RWPE2 (cell line): ENCODE results near the gene ADH5.
A peak's percentile ranks its signal among the peaks of the same experiment; 100 is the strongest.
"Not testable (repeated sequence)": the region's sequence is repeated elsewhere in the genome, so short reads cannot be mapped to it uniquely, and the experiment has no call there.

ENCODE experiments used
- ATAC-seq: fragments of 200-7000 bp; cut with Tn5 transposase; 3 replicates; pipeline ENCODE4 v1.9.1; 2021; ENCODE audit warnings: low read depth
- DNase-seq: peaks from one replicate; pipeline ENCODE4 v3.0.0-alpha.2; 2020; ENCODE audit warnings: low spot score
- H3K27ac ChIP-seq: fragments of 450-650 bp; 2 replicates; pipeline ENCODE4 v1.5.1; 2017; ENCODE audit warnings: mild to moderate bottlenecking; ENCODE audit not compliant: poor library complexity, severe bottlenecking
- H3K27me3 ChIP-seq: fragments of 250-450 bp; sonication (Bioruptor Pico); 2 replicates; pipeline ENCODE4 v1.5.1; 2021; ENCODE audit warnings: mild to moderate bottlenecking, moderate library complexity; ENCODE audit not compliant: insufficient read depth, poor library complexity, severe bottlenecking
- H3K36me3 ChIP-seq: fragments of 250-450 bp; sonication (Bioruptor Pico); 2 replicates; pipeline ENCODE4 v1.5.1; 2020; ENCODE audit warnings: low read depth, mild to moderate bottlenecking, moderate library complexity
- H3K4me1 ChIP-seq: fragments of 250-450 bp; sonication (Bioruptor Pico); 2 replicates; pipeline ENCODE4 v1.5.1; 2021; ENCODE audit warnings: mild to moderate bottlenecking, moderate library complexity; ENCODE audit not compliant: insufficient read depth, poor library complexity, severe bottlenecking
- H3K4me3 ChIP-seq: fragments of 250-450 bp; sonication (Bioruptor Pico); 2 replicates; pipeline ENCODE4 v1.5.1; 2021; ENCODE audit warnings: mild to moderate bottlenecking, moderate library complexity; ENCODE audit not compliant: severe bottlenecking
- H3K9me3 ChIP-seq: fragments of 250-450 bp; sonication (Bioruptor Pico); 2 replicates; pipeline ENCODE4 v1.5.1; 2021; ENCODE audit warnings: mild to moderate bottlenecking, moderate library complexity; ENCODE audit not compliant: severe bottlenecking
- CTCF ChIP-seq: fragments of 450-650 bp; IDR thresholded peaks from one replicate; pipeline ENCODE4 v1.5.1; 2017; ENCODE audit warnings: mild to moderate bottlenecking, moderate library complexity; ENCODE audit not compliant: poor library complexity, severe bottlenecking

Gene ADH5

GRCh38 chr4:99067617-99068016 is 21.0 kb downstream of the ADH5 start:
- no peak for ATAC-seq
- TF ChIP-seq CTCF, result no peak
- Histone ChIP-seq H3K27me3 (no peaks in the 10 kb centered on the region), H3K27ac (no peak overlapping the region), H3K36me3 (peaks cover 42% of the 10 kb centered on the region), H3K4me3 (no peak overlapping the region), H3K4me1 (no peaks in the 10 kb centered on the region), H3K9me3 (no peaks in the 10 kb centered on the region)
- no peak for DNase-seq

- not testable (repeated sequence) for H3K4me3 ChIP-seq, DNase-seq, H3K4me1 ChIP-seq, H3K9me3 ChIP-seq, H3K27ac ChIP-seq, H3K27me3 ChIP-seq, ATAC-seq
- peaks cover 42% of the 10 kb centered on the region for H3K36me3 ChIP-seq
Measured at GRCh38 chr4:99065521-99065920, 23.1 kb downstream of the ADH5 start.

DNA sequence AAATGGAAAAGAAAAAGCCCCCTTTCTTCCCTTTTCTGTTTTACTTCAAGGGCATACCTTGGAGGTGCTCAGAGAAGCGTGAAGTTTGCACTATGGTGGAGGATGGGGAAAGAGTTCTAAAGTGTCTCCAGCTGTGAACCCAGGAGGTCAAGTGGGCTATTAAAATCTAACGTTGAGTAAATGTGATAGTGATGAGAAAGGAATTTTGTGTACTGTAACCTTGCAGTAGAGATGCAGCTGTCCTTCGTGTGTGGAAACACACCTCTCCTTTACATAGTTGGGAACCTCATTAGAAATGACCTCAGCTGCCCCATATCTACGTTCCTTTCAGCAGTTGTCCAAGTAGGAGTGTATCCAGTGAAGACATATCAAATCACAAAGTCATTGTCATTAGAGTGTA is 26.5 kb downstream of the ADH5 start:
- no peaks in the 10 kb centered on the region for H3K27me3 ChIP-seq
- H3K4me3 ChIP-seq, result no peak overlapping the region
- H3K36me3 ChIP-seq, result peaks cover 58% of the 10 kb centered on the region
- H3K27ac ChIP-seq, result peak overlapping the region; percentile 96
- DNase-seq, result no peak
- peaks cover 19% of the 10 kb centered on the region for H3K4me1 ChIP-seq
- no peaks in the 10 kb centered on the region for H3K9me3 ChIP-seq
- ATAC-seq, result no peak
- TF ChIP-seq CTCF, result no peak

DNA sequence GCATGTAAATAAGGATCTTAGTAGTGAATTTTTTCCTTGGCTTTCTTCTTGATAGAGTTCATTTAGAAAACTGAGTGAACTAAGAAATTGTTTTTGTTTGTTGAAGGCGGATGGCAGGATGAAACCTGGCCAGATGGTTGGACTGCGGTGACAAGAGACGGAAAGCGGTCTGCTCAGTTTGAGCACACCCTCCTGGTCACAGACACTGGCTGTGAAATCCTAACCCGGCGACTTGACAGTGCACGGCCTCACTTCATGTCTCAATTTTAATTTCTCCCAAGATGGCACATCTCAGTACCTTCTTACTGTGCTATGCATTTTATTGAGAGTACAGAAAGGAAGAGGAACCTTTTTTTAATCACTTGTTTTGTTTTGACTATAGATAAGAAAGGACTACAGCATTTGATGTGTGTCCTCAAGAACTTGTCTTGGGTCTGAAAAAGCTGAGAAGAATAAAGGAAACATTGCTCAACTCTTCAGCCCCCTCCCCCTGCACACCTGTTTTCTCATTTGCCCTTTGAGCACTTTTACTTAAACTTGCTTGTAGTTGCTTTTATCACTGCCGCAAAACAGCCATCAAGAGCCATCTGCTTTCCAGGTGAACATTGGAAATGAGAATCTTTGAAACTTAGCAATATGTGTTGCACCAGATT is 27.4 kb downstream of the ADH5 start:
- Histone ChIP-seq H3K27ac (peak overlapping the region; percentile 96), H3K4me3 (no peak overlapping the region), H3K9me3 (no peaks in the 10 kb centered on the region), H3K36me3 (peaks cover 60% of the 10 kb centered on the region), H3K4me1 (peaks cover 19% of the 10 kb centered on the region), H3K27me3 (no peaks in the 10 kb centered on the region)
- no peak for DNase-seq
- TF ChIP-seq CTCF, result no peak
- no peak for ATAC-seq

- no peak overlapping the region for H3K4me3 ChIP-seq
- no peak for TF ChIP-seq CTCF
- ATAC-seq, result no peak
- no peaks in the 10 kb centered on the region for H3K27me3 ChIP-seq
- no peak for DNase-seq
- peaks cover 53% of the 10 kb centered on the region for H3K36me3 ChIP-seq
- no peaks in the 10 kb centered on the region for H3K9me3 ChIP-seq
- H3K4me1 ChIP-seq, result peaks cover 22% of the 10 kb centered on the region
- H3K27ac ChIP-seq, result peak overlapping the region; percentile 96
Measured at GRCh38 chr4:99059550-99059949, 29.0 kb downstream of the ADH5 start.
